OCI-LY3 (cell line): Measurements from ENCODE around the gene NR2F1-AS1.

Source experiments
- H2AFZ ChIP-seq: fragments of 200-600, 300-600 bp; shearing (Covaris generic); 2 replicates; pipeline ENCODE4 v1.6.0; 2014; ENCODE audit warnings: antibody characterized with exemption, low read depth, low read length
- H3K27ac ChIP-seq: fragments of 200-600, 300-600 bp; sonication (generic); 2 replicates; pipeline ENCODE4 v1.5.1; 2014; ENCODE audit warnings: mild to moderate bottlenecking, low read length, moderate library complexity, mixed read lengths
- H3K27me3 ChIP-seq: fragments of 200-600, 300-600 bp; sonication (generic); 2 replicates; pipeline ENCODE4 v1.6.1; 2014; ENCODE audit warnings: low read depth, low read length, mixed read lengths
- H3K36me3 ChIP-seq: fragments of 200-600, 300-600 bp; sonication (generic); replicated peaks from 2 replicates; pipeline ENCODE3; 2014; ENCODE audit warnings: low read depth, low read length, mixed read lengths
- H3K4me1 ChIP-seq: fragments of 300-600, 200-600 bp; sonication (generic); 2 replicates; pipeline ENCODE4 v1.6.1; 2014; ENCODE audit warnings: low read length, mixed read lengths
- H3K4me2 ChIP-seq: fragments of 200-600, 300-600 bp; sonication (generic); 2 replicates; pipeline ENCODE4 v1.6.1; 2014; ENCODE audit warnings: low read length, mixed read lengths
- H3K4me3 ChIP-seq: fragments of 300-600, 200-600 bp; sonication (generic); 2 replicates; pipeline ENCODE4 v1.5.1; 2014; ENCODE audit warnings: antibody characterized with exemption, mild to moderate bottlenecking, low read length, moderate library complexity
- H3K79me2 ChIP-seq: fragments of 300-600, 200-600 bp; shearing (Covaris generic); 2 replicates; pipeline ENCODE4 v1.6.1; 2014; ENCODE audit warnings: mild to moderate bottlenecking, low read length, mixed read lengths
- H3K9ac ChIP-seq: fragments of 300-600, 200-600 bp; shearing (Covaris generic); 2 replicates; pipeline ENCODE4 v1.6.0; 2014; ENCODE audit warnings: mild to moderate bottlenecking, low read length, moderate library complexity
- H3K9me3 ChIP-seq: fragments of 200-600, 300-600 bp; shearing (Covaris generic); 2 replicates; pipeline ENCODE4 v1.6.1; 2014; ENCODE audit warnings: low read length, mixed read lengths; ENCODE audit not compliant: insufficient read depth
- H4K20me1 ChIP-seq: fragments of 200-600, 300-600 bp; sonication (generic); 2 replicates; pipeline ENCODE4 v1.6.1; 2016; ENCODE audit warnings: low read length, mixed read lengths; ENCODE audit not compliant: insufficient read depth
- EZH2phosphoT487 ChIP-seq: fragments of 200-600 bp; shearing (Covaris generic); IDR thresholded peaks from 2 replicates; pipeline ENCODE4 v1.6.1; 2018; ENCODE audit warnings: antibody characterized with exemption, mixed run types, low read depth
- TF ChIP-seq, protein P1 (sequence below): fragments of 200-600, 300-600 bp; sonication (generic); IDR thresholded peaks from 2 replicates; pipeline ENCODE4 v1.5.1; 2014; ENCODE audit warnings: antibody characterized with exemption, low read length, low read depth

The NR2F1-AS1 gene

DNA sequence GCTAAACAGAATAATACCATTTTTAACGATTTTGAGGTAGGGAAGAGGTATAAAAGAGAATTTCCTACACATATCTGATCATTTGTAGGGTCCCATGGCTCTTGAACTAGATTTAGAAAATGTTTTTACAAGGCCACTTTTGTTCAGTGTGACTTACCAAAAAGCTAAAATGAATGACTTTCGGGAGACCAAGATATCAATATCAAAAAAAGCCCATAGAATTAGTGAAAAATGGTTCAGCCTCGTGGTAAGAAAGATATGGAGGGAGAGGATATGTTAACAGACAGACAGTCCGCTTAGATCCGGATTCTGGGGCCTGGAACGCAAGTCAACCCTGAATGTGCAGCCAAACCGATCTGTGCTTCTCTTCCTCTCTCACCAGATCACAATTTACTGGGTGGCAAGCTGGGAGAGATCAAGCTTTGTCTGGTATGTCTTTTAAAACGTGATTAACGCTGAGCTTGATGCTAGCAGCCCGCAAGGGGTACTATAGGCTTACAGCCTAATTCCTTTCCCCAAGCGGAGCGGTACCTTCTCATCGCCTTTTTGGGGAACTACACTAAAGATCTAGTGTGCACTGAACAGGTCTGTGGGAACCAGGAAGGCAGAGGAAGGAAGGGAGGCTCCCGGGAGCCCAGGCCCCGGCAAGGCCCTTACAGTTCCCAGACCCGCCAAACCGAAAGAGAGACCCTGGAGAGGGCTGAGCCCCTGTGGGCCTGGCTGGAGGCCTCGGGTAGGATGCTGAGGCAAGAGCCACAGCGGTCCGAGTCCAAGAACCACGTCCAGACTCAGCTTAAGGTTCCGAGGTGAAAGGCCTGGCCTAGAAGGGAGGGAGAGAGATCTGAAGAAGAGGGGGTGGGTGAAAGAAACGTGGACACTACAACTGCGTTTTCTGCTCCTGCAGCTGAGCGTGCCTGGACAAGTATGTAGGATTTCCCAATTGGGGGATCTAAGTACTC, 2.9 kb downstream of the NR2F1-AS1 start:
- no peak overlapping the region for H2AFZ ChIP-seq
- H3K4me2 ChIP-seq, result no peak overlapping the region
- H4K20me1 ChIP-seq, result no peaks in the 10 kb centered on the region
- no peaks in the 10 kb centered on the region for H3K9me3 ChIP-seq
- H3K4me1 ChIP-seq, result no peaks in the 10 kb centered on the region
- no peak overlapping the region for H3K9ac ChIP-seq
- H3K27ac ChIP-seq, result no peak overlapping the region
- no peaks in the 10 kb centered on the region for H3K27me3 ChIP-seq
- no peak overlapping the region for H3K4me3 ChIP-seq
- no peaks in the 10 kb centered on the region for H3K79me2 ChIP-seq
- TF ChIP-seq, protein P1, sequence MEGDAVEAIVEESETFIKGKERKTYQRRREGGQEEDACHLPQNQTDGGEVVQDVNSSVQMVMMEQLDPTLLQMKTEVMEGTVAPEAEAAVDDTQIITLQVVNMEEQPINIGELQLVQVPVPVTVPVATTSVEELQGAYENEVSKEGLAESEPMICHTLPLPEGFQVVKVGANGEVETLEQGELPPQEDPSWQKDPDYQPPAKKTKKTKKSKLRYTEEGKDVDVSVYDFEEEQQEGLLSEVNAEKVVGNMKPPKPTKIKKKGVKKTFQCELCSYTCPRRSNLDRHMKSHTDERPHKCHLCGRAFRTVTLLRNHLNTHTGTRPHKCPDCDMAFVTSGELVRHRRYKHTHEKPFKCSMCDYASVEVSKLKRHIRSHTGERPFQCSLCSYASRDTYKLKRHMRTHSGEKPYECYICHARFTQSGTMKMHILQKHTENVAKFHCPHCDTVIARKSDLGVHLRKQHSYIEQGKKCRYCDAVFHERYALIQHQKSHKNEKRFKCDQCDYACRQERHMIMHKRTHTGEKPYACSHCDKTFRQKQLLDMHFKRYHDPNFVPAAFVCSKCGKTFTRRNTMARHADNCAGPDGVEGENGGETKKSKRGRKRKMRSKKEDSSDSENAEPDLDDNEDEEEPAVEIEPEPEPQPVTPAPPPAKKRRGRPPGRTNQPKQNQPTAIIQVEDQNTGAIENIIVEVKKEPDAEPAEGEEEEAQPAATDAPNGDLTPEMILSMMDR, result no peak
- no peak for TF ChIP-seq EZH2phosphoT487
- no peaks in the 10 kb centered on the region for H3K36me3 ChIP-seq

DNA sequence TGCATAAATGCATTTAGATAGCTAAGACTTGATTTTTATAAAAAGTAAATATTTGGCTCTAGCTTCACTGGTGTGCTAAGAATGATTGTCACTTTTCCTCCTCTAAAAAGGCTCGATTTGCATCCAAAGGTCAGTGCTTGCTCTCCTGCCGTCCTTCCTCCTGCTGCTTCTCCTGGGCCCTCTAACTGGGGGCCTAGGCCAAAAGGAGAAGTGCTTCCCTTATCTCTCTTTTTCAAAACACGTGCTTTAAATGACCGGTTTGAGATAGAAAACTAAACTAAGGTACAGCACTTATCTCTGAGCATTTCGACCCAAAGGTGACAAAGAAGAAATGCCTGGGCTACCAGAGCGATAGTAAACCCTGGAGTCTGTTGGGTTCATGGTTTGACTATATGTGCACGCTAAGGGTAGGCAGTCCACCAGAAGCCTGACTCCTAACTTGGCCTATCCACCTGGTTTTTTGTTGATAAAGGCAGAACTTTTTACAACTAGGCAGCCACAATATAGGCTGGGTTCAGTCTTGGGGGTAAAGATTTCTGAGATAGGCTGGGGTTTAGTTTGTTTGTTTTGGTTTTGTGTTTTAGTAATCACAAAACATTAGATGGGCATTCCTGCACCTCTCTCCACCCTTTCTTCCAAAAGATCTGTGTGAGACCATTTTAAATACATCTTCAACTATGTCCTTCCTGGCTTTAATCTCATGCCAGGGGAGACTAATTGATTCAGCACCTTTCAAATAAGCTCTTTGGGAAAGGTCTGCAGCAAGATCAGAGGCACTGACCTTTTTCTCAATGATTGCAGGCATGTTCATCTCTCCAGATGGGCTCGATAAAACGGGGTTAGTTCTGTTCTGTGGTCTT, 3.8 kb downstream of the NR2F1-AS1 start:
- Histone ChIP-seq H3K9me3 (no peaks in the 10 kb centered on the region), H3K9ac (no peak overlapping the region), H3K27me3 (no peaks in the 10 kb centered on the region), H3K4me2 (no peak overlapping the region), H3K4me1 (no peaks in the 10 kb centered on the region), H3K36me3 (no peaks in the 10 kb centered on the region), H3K27ac (no peak overlapping the region), H2AFZ (no peak overlapping the region), H4K20me1 (no peaks in the 10 kb centered on the region), H3K79me2 (no peaks in the 10 kb centered on the region), H3K4me3 (no peak overlapping the region)
- TF ChIP-seq, protein P1, result no peak
- no peak for TF ChIP-seq EZH2phosphoT487

GRCh38 chr5:93575461-93576414, 5.3 kb downstream of the NR2F1-AS1 start:
- Histone ChIP-seq H3K9me3 (no peaks in the 10 kb centered on the region), H3K27ac (no peak overlapping the region), H3K27me3 (no peaks in the 10 kb centered on the region), H3K9ac (no peak overlapping the region), H3K36me3 (no peaks in the 10 kb centered on the region), H4K20me1 (no peaks in the 10 kb centered on the region), H3K79me2 (no peaks in the 10 kb centered on the region), H3K4me3 (no peak overlapping the region), H3K4me2 (no peak overlapping the region), H3K4me1 (no peaks in the 10 kb centered on the region), H2AFZ (no peak overlapping the region)
- TF ChIP-seq EZH2phosphoT487, result no peak
- TF ChIP-seq, protein P1, result no peak
